ENCODE data around the gene IDI1. TPM values are rescaled to one million over a fixed set of nuclear protein-coding genes. Genes with fewer than 3 reads are reported as not detected.
"Not testable (repeated sequence)": the region's sequence is repeated elsewhere in the genome, so short reads cannot be mapped to it uniquely, and the experiment has no call there.

The IDI1 gene
- total RNA-seq, 4 donors from 2014 or later = 39.0 to 67.2 (median 41.5) TPM

- Histone ChIP-seq H3K27ac (peak overlapping the region; percentile 48 to 76 (median 57)), H3K9me3 (no peaks in the 10 kb centered on the region), H3K36me3 (peaks cover 12 to 15% of the 10 kb centered on the region in 2 donors), H3K4me1 (peaks cover 0 to 4% of the 10 kb centered on the region in 2 donors), H3K4me3 (replicated peaks in 1 of 3) (no peak overlapping the region), H3K27me3 (no peaks in the 10 kb centered on the region)
- WGBS, 2 donors = 50 to 60% methylated on average over 18 of the region's 18 CpGs
- peak; percentile 72 to 83 for DNase-seq
- intact Hi-C loops (cut with DNase I) = no loop called here
- TF ChIP-seq CTCF (IDR thresholded peaks at IDR 0.05) (peak in 4 of 6 experiments; percentile 24 to 56 (median 50)), POLR2A (IDR thresholded peaks at IDR 0.05) (no peak)
Measured at GRCh38 chr10:1074748-1075308, 25.9 kb upstream of the IDI1 start.

- TF ChIP-seq CTCF (IDR thresholded peaks at IDR 0.05) (no peak), POLR2A (IDR thresholded peaks at IDR 0.05) (no peak)
- no peak for DNase-seq
- Histone ChIP-seq H3K27ac (peak overlapping the region; percentile 48 to 76 (median 57)), H3K4me1 (peaks cover 0 to 4% of the 10 kb centered on the region in 2 donors), H3K4me3 (replicated peaks in 1 of 3) (no peak overlapping the region), H3K9me3 (no peaks in the 10 kb centered on the region), H3K36me3 (peaks cover 6 to 9% of the 10 kb centered on the region in 2 donors), H3K27me3 (no peaks in the 10 kb centered on the region)
- intact Hi-C loops (cut with DNase I) = no loop called here
- WGBS, 2 donors = 94 to 95% methylated on average over 22 to 24 of the region's 24 CpGs
Measured at GRCh38 chr10:1074052-1074747, 25.3 kb upstream of the IDI1 start.

GRCh38 chr10:1070919-1071318 lies 22.0 kb upstream of the IDI1 start:
- no peak overlapping the region for H3K4me3 ChIP-seq (replicated peaks in 1 of 3)
- H3K27ac ChIP-seq = no peak overlapping the region
- peaks cover 0 to 3% of the 10 kb centered on the region in 2 donors for H3K36me3 ChIP-seq
- no peaks in the 10 kb centered on the region for H3K9me3 ChIP-seq
- DNase-seq = no peak
- WGBS, 2 donors = 92 to 94% methylated on average over 7 of the region's 7 CpGs
- peaks cover 0 to 4% of the 10 kb centered on the region in 2 donors for H3K4me1 ChIP-seq
- no peak for TF ChIP-seq CTCF (IDR thresholded peaks at IDR 0.05)
- TF ChIP-seq POLR2A (IDR thresholded peaks at IDR 0.05) = no peak
- intact Hi-C loops (cut with DNase I) = no loop called here
- H3K27me3 ChIP-seq = no peaks in the 10 kb centered on the region

GRCh38 chr10:1068380-1069361 lies 19.8 kb upstream of the IDI1 start:
- 88 to 89% methylated on average over 10 of the region's 10 CpGs for WGBS, 2 donors
- DNase-seq = no peak
- H3K27me3 ChIP-seq = no peaks in the 10 kb centered on the region
- no peak overlapping the region for H3K27ac ChIP-seq
- TF ChIP-seq CTCF (IDR thresholded peaks at IDR 0.05) (no peak), POLR2A (IDR thresholded peaks at IDR 0.05) (no peak)
- H3K4me1 ChIP-seq = no peaks in the 10 kb centered on the region
- intact Hi-C loops (cut with DNase I) = no loop called here
- peaks cover 0 to 1% of the 10 kb centered on the region in 2 donors for H3K36me3 ChIP-seq
- no peaks in the 10 kb centered on the region for H3K9me3 ChIP-seq
- H3K4me3 ChIP-seq (replicated peaks in 1 of 3) = no peak overlapping the region

DNA sequence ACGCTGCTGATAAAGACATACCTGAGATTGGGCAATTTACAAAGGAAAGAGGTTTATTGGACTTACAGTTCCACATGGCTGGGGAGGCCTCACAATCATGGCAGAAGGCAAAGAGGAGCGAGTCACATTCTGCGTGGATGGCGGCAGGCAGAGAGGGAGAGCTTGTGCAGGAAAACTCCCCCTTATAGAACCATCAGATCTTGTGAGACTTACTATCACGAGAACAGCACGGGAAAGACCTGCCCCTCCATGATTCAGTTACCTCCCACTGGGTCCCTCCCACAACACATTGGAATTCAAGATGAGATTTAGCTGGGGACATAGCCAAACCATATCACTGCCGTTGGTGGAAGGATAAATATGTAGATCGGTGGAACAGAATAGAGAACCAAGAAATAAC lies 17.8 kb upstream of the IDI1 start:
- intact Hi-C loops (cut with DNase I); H3K27me3 ChIP-seq; H3K9me3 ChIP-seq; H3K27ac ChIP-seq; H3K36me3 ChIP-seq; DNase-seq; H3K4me3 ChIP-seq (replicated peaks in 1 of 3); H3K4me1 ChIP-seq: not testable (repeated sequence)
- 93 to 95% methylated on average over 8 of the region's 8 CpGs for WGBS, 2 donors
